Measurements from ENCODE around the gene THNSL1.
"Not testable (repeated sequence)": the region's sequence is repeated elsewhere in the genome, so short reads cannot be mapped to it uniquely, and the experiment has no call there.

Gene THNSL1

GRCh38 chr10:24995072-24995471, 21.3 kb upstream of the THNSL1 start:
- ATAC-seq, result no peak
- DNase-seq, result no peak

- ATAC-seq, result no peak
- DNase-seq, result no peak
Measured at GRCh38 chr10:24998044-24998443, 18.4 kb upstream of the THNSL1 start.

- DNase-seq, ATAC-seq: not testable (repeated sequence)
Measured at GRCh38 chr10:25011591-25011990, 4.8 kb upstream of the THNSL1 start.

- no peak for ATAC-seq
- no peak for DNase-seq
Measured at GRCh38 chr10:25014579-25014978, 1.8 kb upstream of the THNSL1 start.

GRCh38 chr10:25015828-25016375, 510 bp upstream of the THNSL1 start, which contains the start of gene ENKUR:
ENKUR (minus strand) TSS chr10:25016158; CDS start chr10:25015936, 222 bp downstream.
- peak; percentile 93 for DNase-seq
- ATAC-seq, result peak; percentile 50

- DNase-seq (peak; percentile 24), ATAC-seq (no peak)
Measured at GRCh38 chr10:25017154-25017590, 760 bp downstream of the THNSL1 start.

GRCh38 chr10:25017661-25018060, 1.2 kb downstream of the THNSL1 start:
- no peak for ATAC-seq
- DNase-seq, result no peak

GRCh38 chr10:25018703-25019102, 2.3 kb downstream of the THNSL1 start:
- no peak for DNase-seq
- ATAC-seq, result no peak

GRCh38 chr10:25023278-25023677, 6.9 kb downstream of the THNSL1 start:
- ATAC-seq, result no peak
- no peak for DNase-seq

- ATAC-seq (no peak), DNase-seq (no peak)
Measured at GRCh38 chr10:25024528-25024927, 8.1 kb downstream of the THNSL1 start.

GRCh38 chr10:25026463-25026862, 10.1 kb downstream of the THNSL1 start:
- ATAC-seq (no peak), DNase-seq (no peak)

GRCh38 chr10:25028711-25029110, 12.3 kb downstream of the THNSL1 start:
- no peak for ATAC-seq
- DNase-seq, result no peak

- DNase-seq (no peak), ATAC-seq (no peak)
Measured at GRCh38 chr10:25029519-25029918, 13.1 kb downstream of the THNSL1 start.

GRCh38 chr10:25036381-25036780, 20.0 kb downstream of the THNSL1 start:
- ATAC-seq (no peak), DNase-seq (no peak)

GRCh38 chr10:25038325-25038724, 21.9 kb downstream of the THNSL1 start:
- DNase-seq (no peak), ATAC-seq (no peak)

- DNase-seq (no peak), ATAC-seq (no peak)
Measured at GRCh38 chr10:25039531-25039930, 23.1 kb downstream of the THNSL1 start.

GRCh38 chr10:25046641-25047040, 30.2 kb downstream of the THNSL1 start:
- no peak for DNase-seq
- ATAC-seq, result no peak

GRCh38 chr10:25047088-25047487, 30.7 kb downstream of the THNSL1 start:
- DNase-seq (no peak), ATAC-seq (no peak)

- ATAC-seq, result no peak
- DNase-seq, result no peak
Measured at GRCh38 chr10:25047591-25048301, 31.3 kb downstream of the THNSL1 start.

GRCh38 chr10:25048450-25048849, 32.0 kb downstream of the THNSL1 start:
- no peak for ATAC-seq
- DNase-seq, result no peak

- DNase-seq (no peak), ATAC-seq (no peak)
Measured at GRCh38 chr10:25049966-25050365, 33.6 kb downstream of the THNSL1 start.

GRCh38 chr10:25050402-25050801, 34.0 kb downstream of the THNSL1 start:
- ATAC-seq (no peak), DNase-seq (no peak)

GRCh38 chr10:25052012-25052411, 35.6 kb downstream of the THNSL1 start:
- ATAC-seq, result no peak
- no peak for DNase-seq

- ATAC-seq (no peak), DNase-seq (no peak)
Measured at GRCh38 chr10:25056726-25057125, 40.3 kb downstream of the THNSL1 start.
